Measurements from ENCODE around the gene ANKRD7.
"Not testable (repeated sequence)": the region's sequence is repeated elsewhere in the genome, so short reads cannot be mapped to it uniquely, and the experiment has no call there.

The ANKRD7 gene

GRCh38 chr7:118239014-118239413, 14.5 kb downstream of the ANKRD7 start:
- no peak for DNase-seq (ENCODE audit: low spot score)

DNA sequence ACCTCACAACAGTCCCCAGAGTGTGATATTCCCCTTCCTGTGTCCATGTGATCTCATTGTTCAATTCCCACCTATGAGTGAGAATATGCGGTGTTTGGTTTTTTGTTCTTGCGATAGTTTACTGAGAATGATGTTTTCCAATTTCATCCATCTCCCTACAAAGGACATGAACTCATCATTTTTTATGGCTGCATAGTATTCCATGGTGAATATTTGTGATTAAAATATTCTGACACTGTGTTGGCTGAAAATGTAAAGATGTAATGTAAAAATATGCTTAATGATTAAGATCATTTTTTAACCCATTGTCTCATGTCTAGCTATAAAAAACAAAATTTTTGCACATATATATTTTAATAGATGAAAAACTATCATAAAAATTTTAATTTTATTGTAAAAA, 15.8 kb downstream of the ANKRD7 start:
- DNase-seq (ENCODE audit: low spot score): not testable (repeated sequence)

GRCh38 chr7:118243695-118244094, 19.2 kb downstream of the ANKRD7 start:
- no peak for DNase-seq (ENCODE audit: low spot score)

- no peak for DNase-seq (ENCODE audit: low spot score)
These were observed 20.9 kb downstream of the ANKRD7 start for GRCh38 chr7:118245267-118246040.

DNA sequence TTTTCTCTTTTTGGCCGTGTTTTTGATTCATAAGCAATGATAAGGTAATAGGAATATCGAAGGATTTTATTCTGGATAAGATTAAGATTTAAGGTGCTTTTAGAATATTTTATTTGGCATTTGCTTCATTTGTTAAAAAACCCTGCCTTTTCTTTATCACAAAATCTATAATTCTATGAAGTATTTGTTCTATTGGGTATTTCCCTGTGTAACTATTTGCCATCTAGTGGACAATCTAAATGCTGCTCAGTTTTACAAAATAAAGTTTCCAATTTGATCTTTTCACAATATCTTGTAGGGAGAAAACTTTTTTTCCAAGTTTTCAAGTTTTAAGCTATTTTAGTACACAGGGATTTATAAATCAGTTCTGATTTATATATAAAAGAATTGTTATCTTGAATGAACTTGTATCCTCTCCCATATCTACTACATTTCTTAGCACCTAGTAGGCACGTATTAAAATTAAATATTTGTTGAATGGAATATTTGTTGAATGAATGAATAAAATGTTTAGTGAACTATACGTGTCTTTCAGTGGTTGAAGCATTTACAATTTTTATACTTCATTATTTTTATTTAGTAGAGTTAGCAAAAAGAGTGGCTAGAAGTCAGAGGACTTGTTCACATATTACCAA, 26.5 kb downstream of the ANKRD7 start:
- no peak for DNase-seq (ENCODE audit: low spot score)

DNA sequence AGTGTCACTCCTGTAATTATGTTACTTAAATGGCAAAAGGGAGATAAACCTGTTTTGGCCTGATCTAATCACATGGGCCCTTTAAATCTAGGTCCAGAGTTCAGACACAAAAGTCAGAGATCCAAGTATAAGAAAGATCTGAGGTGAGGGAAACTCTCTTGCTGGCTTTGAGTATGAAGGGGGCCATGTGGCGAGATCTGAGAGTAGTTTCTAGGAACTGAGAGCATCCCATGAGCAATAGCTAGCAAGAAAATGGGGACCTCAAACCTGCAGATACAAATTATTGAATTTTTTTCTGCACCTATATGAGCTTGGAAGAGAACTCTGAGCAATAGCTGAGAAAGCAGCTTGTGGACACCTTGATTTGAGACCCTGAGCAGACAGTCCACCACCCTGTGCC, 27.6 kb downstream of the ANKRD7 start:
- DNase-seq (ENCODE audit: low spot score): no peak

DNA sequence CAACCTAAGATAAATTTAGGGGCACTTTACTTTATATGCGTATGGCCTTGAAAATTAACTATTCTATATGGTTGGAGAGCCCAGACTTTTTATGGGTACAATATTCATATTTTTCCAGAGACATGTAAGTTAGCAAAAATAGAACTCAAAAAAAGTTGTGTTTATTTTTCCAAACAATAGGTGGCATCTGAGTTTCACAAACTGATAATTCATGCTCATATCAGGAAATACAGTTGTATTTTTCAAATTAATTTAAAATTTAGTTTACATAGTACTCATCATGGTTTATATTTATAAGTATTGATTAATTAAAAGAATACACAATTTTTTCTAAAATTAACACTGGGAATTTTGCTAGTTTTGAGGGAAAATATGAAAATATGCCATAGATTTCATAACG, 34.6 kb downstream of the ANKRD7 start:
- DNase-seq (ENCODE audit: low spot score): no peak

DNA sequence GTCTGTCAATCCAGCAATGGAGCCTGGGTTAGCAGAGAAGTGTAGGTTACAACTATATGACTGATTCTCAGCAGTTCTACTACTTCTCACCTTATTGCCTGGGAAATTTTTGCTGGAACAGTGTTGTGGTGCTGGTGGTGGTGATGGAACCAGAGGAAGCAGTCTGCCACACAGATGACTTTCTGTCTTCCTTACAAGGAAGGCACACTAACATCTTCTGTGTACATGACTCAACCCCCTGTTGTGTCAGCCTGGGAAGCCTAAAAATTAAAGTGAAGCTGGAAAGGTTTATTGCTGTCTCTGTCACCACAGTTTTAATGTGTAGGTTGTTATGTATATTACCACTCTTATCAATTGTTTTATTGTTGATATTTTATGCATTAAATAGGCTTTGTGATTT, 40.3 kb downstream of the ANKRD7 start:
- no peak for DNase-seq (ENCODE audit: low spot score)

GRCh38 chr7:118280319-118281012, 56.0 kb downstream of the ANKRD7 start:
- no peak for DNase-seq (ENCODE audit: low spot score)

DNA sequence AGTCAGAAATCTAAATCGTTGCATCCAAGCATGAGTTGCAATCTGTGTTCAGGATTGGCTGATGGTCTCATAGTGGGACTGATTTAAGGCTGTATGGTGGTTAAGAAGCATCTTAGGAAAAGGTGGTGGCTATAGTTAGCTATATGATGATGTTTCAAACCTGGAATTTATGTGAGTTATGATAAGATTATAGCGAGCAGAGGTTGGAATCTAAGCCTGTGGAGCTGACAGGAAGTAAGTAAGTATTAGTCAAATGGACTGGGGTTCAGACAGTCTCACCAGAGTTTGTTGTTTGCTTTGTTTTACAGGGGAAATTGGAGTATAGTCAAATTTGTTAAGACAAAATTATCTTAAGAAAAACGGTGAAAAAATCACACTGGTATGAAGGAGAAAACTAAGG, 56.7 kb downstream of the ANKRD7 start:
- DNase-seq (ENCODE audit: low spot score): no peak

- DNase-seq (ENCODE audit: low spot score): no peak
These were observed 60.9 kb downstream of the ANKRD7 start for GRCh38 chr7:118285358-118285757.

- DNase-seq (ENCODE audit: low spot score): no peak
These were observed 61.6 kb downstream of the ANKRD7 start for GRCh38 chr7:118286131-118286530.

DNA sequence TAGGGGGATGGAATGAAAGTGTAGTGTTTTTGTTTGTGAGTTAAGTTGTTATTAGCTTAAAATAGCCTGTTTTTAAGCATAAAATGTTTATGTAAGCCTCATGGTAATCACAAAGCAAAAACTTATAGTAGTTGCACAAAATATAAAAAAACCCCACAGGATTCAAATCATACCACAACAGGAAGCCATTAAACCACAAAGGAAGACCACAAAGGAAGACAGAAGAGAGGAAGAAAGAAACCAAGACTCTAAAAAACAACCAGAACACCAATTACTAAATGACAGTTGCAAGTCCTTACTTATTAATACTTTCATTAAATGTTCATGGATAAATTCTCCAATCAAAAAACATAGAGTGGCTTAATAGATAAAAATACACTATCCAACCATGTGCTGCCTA, 63.6 kb downstream of the ANKRD7 start:
- no peak for DNase-seq (ENCODE audit: low spot score)

DNA sequence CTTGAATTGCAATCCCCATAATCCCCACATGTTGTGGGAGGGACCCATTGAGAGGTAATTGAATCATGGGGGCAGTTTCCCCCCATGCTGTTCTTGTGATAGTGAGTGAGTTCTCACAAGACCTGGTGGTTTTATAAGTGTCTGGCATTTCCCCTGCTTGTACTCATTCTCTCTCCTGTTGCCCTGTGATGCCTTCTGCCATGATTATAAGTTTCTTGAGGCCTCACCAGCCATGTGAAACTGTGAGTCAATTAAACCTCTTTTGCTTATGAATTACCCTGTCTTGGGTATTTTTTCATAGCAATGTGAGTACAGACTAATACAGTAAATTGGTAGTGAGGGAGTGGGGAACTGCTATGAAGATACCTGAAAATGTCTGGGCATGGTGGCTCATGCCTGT, 65.0 kb downstream of the ANKRD7 start:
- no peak for DNase-seq (ENCODE audit: low spot score)
